SK-N-MC (cell line): ENCODE measurements around the gene SMG6.

Experiments used
- DNase-seq: peaks from one replicate; pipeline ENCODE4 v3.0.0-alpha.2; 2011; ENCODE audit warnings: low read depth, low spot score
- H3K27ac ChIP-seq: fragments of 200-600 bp; sonication (generic); 2 replicates; pipeline ENCODE4 v1.5.1; 2016; ENCODE audit warnings: mixed run types
- H3K36me3 ChIP-seq: fragments of 200-600 bp; sonication (generic); 2 replicates; pipeline ENCODE4 v1.6.1; 2017; ENCODE audit warnings: antibody characterized with exemption, low read length, mixed read lengths; ENCODE audit not compliant: insufficient read depth
- H3K4me3 ChIP-seq: fragments of 200-600 bp; sonication (generic); 2 replicates; pipeline ENCODE4 v1.5.1; 2016
- H3K9ac ChIP-seq: fragments of 200-600 bp; sonication (generic); 2 replicates; pipeline ENCODE4 v1.8.0; 2017; ENCODE audit warnings: mixed run types, mixed read lengths; ENCODE audit not compliant: insufficient read length
- H3K9me3 ChIP-seq: fragments of 200-600 bp; sonication (generic); 2 replicates; pipeline ENCODE4 v1.6.1; 2017; ENCODE audit warnings: low read depth, mild to moderate bottlenecking, antibody characterized with exemption, low read length, moderate library complexity, mixed read lengths
- EZH2 ChIP-seq: fragments of 200-600 bp; sonication (generic); IDR thresholded peaks from one replicate; pipeline ENCODE4 v1.6.1; 2017; ENCODE audit warnings: antibody characterized with exemption
- FOXP2 ChIP-seq: optimal IDR thresholded peaks from 2 replicates; pipeline ENCODE3; 2011; ENCODE audit warnings: mild to moderate bottlenecking, moderate library complexity; ENCODE audit not compliant: insufficient read depth; ENCODE audit errors: extremely low read length, control extremely low read depth
- POLR2AphosphoS5 ChIP-seq: IDR thresholded peaks from 2 replicates; pipeline ENCODE4 v1.6.1; 2012; ENCODE audit warnings: mild to moderate bottlenecking, low read depth, low read length, borderline replicate concordance

Gene SMG6

DNA sequence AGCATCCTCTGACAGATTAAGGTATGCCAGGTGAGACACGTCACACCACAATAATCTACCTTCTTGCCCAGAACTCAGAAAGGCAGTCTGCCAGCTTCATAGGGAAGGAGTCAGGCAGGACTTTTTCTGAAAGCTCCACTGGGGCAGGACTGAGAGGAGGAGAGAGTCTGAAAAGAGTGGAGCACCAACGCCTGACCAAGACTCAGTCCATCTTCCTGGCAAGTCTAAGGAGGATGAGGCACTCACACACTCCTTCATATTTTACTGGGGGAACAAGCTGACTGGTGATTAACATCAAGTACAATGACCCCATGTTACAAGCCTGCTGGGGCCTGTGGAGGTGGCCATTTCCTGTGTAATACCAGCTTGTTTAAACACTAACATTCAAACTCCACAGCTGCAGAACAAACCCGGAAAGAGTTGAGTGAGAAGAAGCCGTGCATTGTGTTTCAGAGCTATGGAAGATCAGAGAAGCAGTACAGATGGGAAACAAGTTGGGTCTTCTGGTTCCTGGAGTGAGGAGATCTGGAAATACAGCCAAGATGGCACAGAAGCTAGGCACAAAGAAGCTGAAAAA, 126.3 kb downstream of the SMG6 start:
- TF ChIP-seq FOXP2 (no peak), POLR2AphosphoS5 (no peak), EZH2 (no peak)
- Histone ChIP-seq H3K36me3 (no peaks in the 10 kb centered on the region), H3K9ac (no peak overlapping the region), H3K4me3 (no peak overlapping the region), H3K27ac (no peak overlapping the region), H3K9me3 (no peaks in the 10 kb centered on the region)
- no peak for DNase-seq

DNA sequence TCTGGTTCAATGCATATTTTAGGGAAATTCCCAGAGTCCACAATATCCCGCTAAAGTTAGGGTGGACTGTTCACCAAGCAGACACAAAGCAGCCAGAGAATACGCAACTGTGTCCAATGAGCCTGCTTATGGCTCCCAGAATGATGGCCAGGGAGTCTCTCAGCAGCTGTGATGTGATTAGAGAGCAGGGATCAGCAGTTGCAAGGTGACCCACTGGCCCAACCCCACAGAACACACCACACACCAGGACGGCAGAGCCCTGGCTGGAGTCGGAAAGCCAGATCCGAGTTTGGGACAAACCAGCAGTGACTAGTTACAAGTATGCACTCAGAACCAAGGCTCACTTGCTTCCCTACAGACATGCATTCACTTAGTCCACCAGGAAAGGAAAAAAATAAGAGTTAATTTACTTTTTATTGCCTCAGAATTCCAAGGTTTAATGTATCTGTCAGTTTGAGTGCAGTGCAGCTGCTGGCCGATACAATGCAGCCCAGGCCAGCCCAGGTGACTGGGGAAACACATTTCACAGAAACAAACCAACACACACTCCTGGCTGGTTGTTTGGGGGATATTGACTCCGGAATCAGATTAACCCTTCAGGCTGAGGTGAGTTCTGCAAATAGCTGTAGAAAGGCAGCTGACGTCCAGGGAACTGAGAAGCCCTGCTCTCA, 127.0 kb downstream of the SMG6 start:
- Histone ChIP-seq H3K9ac (no peak overlapping the region), H3K4me3 (no peak overlapping the region), H3K36me3 (no peaks in the 10 kb centered on the region), H3K27ac (no peak overlapping the region), H3K9me3 (no peaks in the 10 kb centered on the region)
- no peak for DNase-seq
- no peak for TF ChIP-seq POLR2AphosphoS5
- TF ChIP-seq EZH2: no peak
- no peak for TF ChIP-seq FOXP2

DNA sequence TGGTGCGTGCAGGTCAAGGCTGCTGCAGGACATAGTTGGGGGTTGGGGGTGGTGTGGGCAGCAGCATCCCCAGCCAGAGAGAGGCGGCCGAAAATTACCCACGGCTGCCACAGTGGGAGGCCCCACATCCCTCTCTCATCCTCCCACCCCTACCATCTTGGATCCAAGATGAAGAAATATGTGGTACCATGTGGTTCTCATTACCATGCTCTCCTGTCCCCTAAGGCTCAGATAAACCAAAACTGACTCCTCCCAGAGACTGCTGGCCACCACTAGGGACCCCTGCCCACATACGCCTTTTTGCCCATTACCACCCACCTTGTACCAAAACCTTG, 128.3 kb downstream of the SMG6 start:
- no peak overlapping the region for H3K27ac ChIP-seq
- no peak for DNase-seq
- no peaks in the 10 kb centered on the region for H3K9me3 ChIP-seq
- no peak overlapping the region for H3K4me3 ChIP-seq
- H3K9ac ChIP-seq: no peak overlapping the region
- TF ChIP-seq EZH2 (no peak), POLR2AphosphoS5 (no peak), FOXP2 (no peak)
- H3K36me3 ChIP-seq: peaks cover 4% of the 10 kb centered on the region; the same call in 1 of the 2 replicates

GRCh38 chr17:2174468-2175293, 128.9 kb downstream of the SMG6 start:
- Histone ChIP-seq H3K4me3 (no peak overlapping the region), H3K9ac (no peak overlapping the region), H3K27ac (no peak overlapping the region), H3K9me3 (no peaks in the 10 kb centered on the region), H3K36me3 (peaks cover 6% of the 10 kb centered on the region; the same call in 1 of the 2 replicates)
- TF ChIP-seq FOXP2 (no peak), POLR2AphosphoS5 (no peak), EZH2 (no peak)
- DNase-seq: no peak

- H3K9ac ChIP-seq: no peak overlapping the region
- no peaks in the 10 kb centered on the region for H3K9me3 ChIP-seq
- peaks cover 6% of the 10 kb centered on the region; the same call in 1 of the 2 replicates for H3K36me3 ChIP-seq
- no peak overlapping the region for H3K4me3 ChIP-seq
- no peak for DNase-seq
- no peak for TF ChIP-seq EZH2
- TF ChIP-seq POLR2AphosphoS5: no peak
- no peak for TF ChIP-seq FOXP2
- no peak overlapping the region for H3K27ac ChIP-seq
Observed at GRCh38 chr17:2174014-2174413, 129.6 kb downstream of the SMG6 start.

GRCh38 chr17:2172999-2173398, 130.6 kb downstream of the SMG6 start:
- TF ChIP-seq FOXP2 (no peak), POLR2AphosphoS5 (no peak), EZH2 (no peak)
- H3K9ac ChIP-seq: no peak overlapping the region
- H3K4me3 ChIP-seq: no peak overlapping the region
- H3K36me3 ChIP-seq: peaks cover 6% of the 10 kb centered on the region; the same call in 1 of the 2 replicates
- no peak for DNase-seq
- H3K27ac ChIP-seq: peak overlapping the region; percentile 52; the same call in 1 of the 2 replicates
- H3K9me3 ChIP-seq: no peaks in the 10 kb centered on the region

DNA sequence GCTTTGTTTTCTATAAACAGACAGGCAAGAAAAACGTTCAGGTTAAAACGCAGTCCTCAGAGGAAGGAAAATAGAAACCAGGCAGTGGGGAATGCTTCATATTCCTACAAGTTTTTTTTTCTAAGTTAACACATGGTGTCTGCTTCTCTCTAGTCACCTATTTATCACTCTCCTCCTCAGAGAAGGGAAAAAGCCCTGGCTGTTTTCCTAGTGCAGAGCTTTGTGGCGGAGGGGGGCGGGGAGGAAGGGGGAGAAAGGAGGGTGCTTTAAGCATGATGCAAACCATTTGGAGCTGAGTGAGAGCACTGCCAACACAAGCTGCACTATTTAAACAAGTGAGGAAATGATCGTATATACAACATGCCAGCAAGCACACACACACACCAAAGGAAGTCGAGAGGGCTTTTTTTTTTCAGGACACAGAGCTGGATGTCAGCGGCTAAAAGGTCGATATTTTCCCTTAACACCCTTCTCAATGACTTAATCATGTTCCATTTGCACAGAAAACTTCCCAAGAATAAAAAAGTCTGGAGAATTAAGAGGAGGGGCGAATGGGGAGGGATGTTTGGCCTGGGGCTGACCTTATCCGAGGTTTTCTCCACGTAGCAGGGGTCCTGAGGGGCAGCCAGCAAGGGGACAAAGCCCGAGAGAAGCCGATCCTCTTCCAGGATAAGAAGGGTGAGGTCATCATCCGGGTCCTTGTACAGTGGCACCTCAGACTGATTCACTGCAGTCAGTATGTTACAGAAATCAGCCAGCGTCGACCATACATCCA, 131.3 kb downstream of the SMG6 start:
- Histone ChIP-seq H3K9ac (peak overlapping the region; percentile 14), H3K27ac (peak overlapping the region; percentile 52), H3K9me3 (no peaks in the 10 kb centered on the region), H3K36me3 (peaks cover 6% of the 10 kb centered on the region; the same call in 1 of the 2 replicates), H3K4me3 (no peak overlapping the region)
- no peak for DNase-seq
- TF ChIP-seq EZH2: no peak
- no peak for TF ChIP-seq FOXP2
- no peak for TF ChIP-seq POLR2AphosphoS5

GRCh38 chr17:2171702-2172076, 131.9 kb downstream of the SMG6 start:
- Histone ChIP-seq H3K36me3 (peaks cover 6% of the 10 kb centered on the region; the same call in 1 of the 2 replicates), H3K4me3 (no peak overlapping the region), H3K9ac (peak overlapping the region; percentile 14), H3K27ac (peak overlapping the region; percentile 52), H3K9me3 (no peaks in the 10 kb centered on the region)
- DNase-seq: no peak
- TF ChIP-seq FOXP2 (no peak), POLR2AphosphoS5 (no peak), EZH2 (no peak)
